Keratinocyte (primary cell): ENCODE results near the gene MX2. TPM values are rescaled to one million over a fixed set of nuclear protein-coding genes. Genes with fewer than 3 reads are reported as not detected.

Experiments used
- DNase-seq: peaks from one replicate; pipeline ENCODE4 v3.0.0-alpha.2; 2011; ENCODE audit warnings: low read depth, missing footprints, low spot score
- FAIRE-seq: peaks from 2 replicates; lab custom pipeline; 2011; peaks lifted over from hg19 to GRCh38; lab: Jason Lieb, UNC
- H2AFZ ChIP-seq: 2 replicates; pipeline ENCODE4 v1.6.0; 2012; ENCODE audit warnings: low read length, control low read depth, inconsistent platforms; ENCODE audit not compliant: control insufficient read depth
- H3K27ac ChIP-seq: 2 replicates; pipeline ENCODE4 v1.5.1; 2011; ENCODE audit warnings: low read length; ENCODE audit not compliant: control insufficient read depth, insufficient read depth
- H3K27me3 ChIP-seq: 3 replicates; pipeline ENCODE4 v1.6.0; 2011; ENCODE audit warnings: low read length; ENCODE audit not compliant: control insufficient read depth, insufficient read depth; ENCODE audit errors: extremely low read depth
- H3K36me3 ChIP-seq, 2 experiments: 2 replicates in 1 of 2; 3 replicates in 1 of 2; pipeline ENCODE4 v1.5.1; 2011; ENCODE audit warnings: low read length in 2 of 2, mild to moderate bottlenecking in 1 of 2; ENCODE audit not compliant: control insufficient read depth in 2 of 2, insufficient read depth in 2 of 2; ENCODE audit errors: extremely low read depth in 1 of 2
- H3K4me1 ChIP-seq: 3 replicates; pipeline ENCODE4 v1.5.1; 2011; ENCODE audit warnings: low read length; ENCODE audit not compliant: control insufficient read depth, insufficient read depth; ENCODE audit errors: extremely low read depth
- H3K4me2 ChIP-seq: 3 replicates; pipeline ENCODE4 v1.6.0; 2011; ENCODE audit warnings: low read depth, low read length; ENCODE audit not compliant: control insufficient read depth, insufficient read depth; ENCODE audit errors: extremely low read depth
- H3K4me3 ChIP-seq, 3 experiments: fragments of 200-600 bp in 1 of 3; sonication (generic) in 1 of 3; 2 replicates in 2 of 3; 3 replicates in 1 of 3; pipeline ENCODE4 v1.5.1; 2011 to 2016; ENCODE audit warnings: low read length in 3 of 3, mild to moderate bottlenecking in 3 of 3, control low read depth in 2 of 3, inconsistent platforms in 1 of 3, low read depth in 1 of 3, mixed read lengths in 1 of 3, mixed run types in 1 of 3, moderate library complexity in 1 of 3; ENCODE audit not compliant: control insufficient read depth in 2 of 3, insufficient read depth in 2 of 3; ENCODE audit errors: extremely low read depth in 1 of 3
- H3K79me2 ChIP-seq: 2 replicates; pipeline ENCODE4 v1.6.0; 2012; ENCODE audit warnings: low read length; ENCODE audit not compliant: control insufficient read depth, insufficient read depth
- H3K9ac ChIP-seq: 3 replicates; pipeline ENCODE4 v1.6.0; 2011; ENCODE audit warnings: low read length; ENCODE audit not compliant: control insufficient read depth, insufficient read depth; ENCODE audit errors: extremely low read depth
- H3K9me1 ChIP-seq: 3 replicates; pipeline ENCODE4 v1.6.0; 2011; ENCODE audit warnings: low read length; ENCODE audit not compliant: control insufficient read depth, insufficient read depth; ENCODE audit errors: extremely low read depth
- H3K9me3 ChIP-seq: 2 replicates; pipeline ENCODE4 v1.5.1; 2012; ENCODE audit warnings: low read depth, low read length; ENCODE audit not compliant: control insufficient read depth
- H4K20me1 ChIP-seq: 3 replicates; pipeline ENCODE4 v1.6.0; 2011; ENCODE audit warnings: low read length; ENCODE audit not compliant: control insufficient read depth, insufficient read depth; ENCODE audit errors: extremely low read depth
- CTCF ChIP-seq, 3 experiments: IDR thresholded peaks in 1 of 3; conservative IDR thresholded peaks in 1 of 3; optimal IDR thresholded peaks in 1 of 3; 2 replicates in 2 of 3; 3 replicates in 1 of 3; pipeline versions ENCODE3 to v1.5.1; 2011; ENCODE audit warnings: low read length in 3 of 3, mild to moderate bottlenecking in 3 of 3, moderate library complexity in 2 of 3, control low read depth in 1 of 3, inconsistent platforms in 1 of 3; ENCODE audit not compliant: insufficient read depth in 2 of 3; ENCODE audit errors: extremely low read depth in 1 of 3
- EZH2 ChIP-seq: IDR thresholded peaks from one replicate; pipeline ENCODE4 v1.6.1; 2012; ENCODE audit warnings: inconsistent platforms, mild to moderate bottlenecking, low read length, moderate library complexity
- dilution Hi-C: fragments of 300-500 bp; cut with MboI; formaldehyde crosslinking; loops from one replicate; pipeline ENCODE4 v1.7.0; 2020; ENCODE audit warnings: low sequenced_read_pairs; ENCODE audit not compliant: extremely low pct_ligation_motif_present
- polyA plus RNA-seq, 5 experiments: library from polyadenylated mRNA; depleted of rRNA in 3 of 5; stranded (reverse) in 3 of 5; stranded (forward) in 1 of 5; unstranded in 1 of 5; fragments of >200 nt; gene quantifications; 1 replicate in 1 of 5; 2 replicates in 3 of 5; 3 replicates in 1 of 5; pipeline versions ENCODE4 v1.2.1 to v1.2.3, GENCODE V29; 2011 to 2012; ENCODE audit warnings: missing spikeins in 2 of 5, low read depth in 1 of 5, low replicate concordance in 1 of 5

Gene MX2
- polyA plus RNA-seq, 1 donor (not counting 4 experiments of a cell fraction or from before 2014, with no cell fraction given), result 7.1 TPM

- dilution Hi-C loops, result no loop called here
Measured at GRCh38 chr21:41321211-41321907, 40.5 kb upstream of the MX2 start.

DNA sequence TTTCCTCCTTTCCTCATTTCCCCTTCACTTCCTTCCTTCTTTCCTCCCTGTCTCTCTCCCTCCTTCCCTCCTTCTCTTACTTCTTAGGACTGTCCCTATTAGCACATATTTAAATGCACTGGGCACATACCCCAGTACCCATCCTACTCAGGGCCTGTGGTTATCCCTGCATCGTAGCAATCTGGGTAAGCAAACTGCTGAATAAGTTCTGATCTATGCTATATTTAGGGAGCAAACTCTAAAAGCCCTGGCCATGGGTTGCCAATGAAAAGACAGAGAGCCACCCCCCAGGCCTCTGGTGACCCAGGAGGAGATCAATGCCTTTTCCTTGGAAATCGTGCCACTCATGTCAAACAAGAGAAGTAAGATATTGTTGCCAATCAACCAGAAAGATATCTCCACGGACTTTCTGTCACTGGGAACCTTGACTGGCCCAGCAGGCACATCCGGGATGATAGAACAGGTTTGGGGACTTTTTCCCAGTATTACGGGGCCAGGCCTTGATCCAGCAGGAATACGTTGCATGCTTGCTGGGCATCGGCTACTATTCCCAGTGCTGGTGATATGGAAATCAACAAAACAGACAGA is 39.8 kb upstream of the MX2 start:
- H3K4me3 ChIP-seq, result no peak overlapping the region
- TF ChIP-seq EZH2 (no peak), CTCF (optimal IDR thresholded peaks at IDR 0.05 in 1 of 3, IDR thresholded peaks at IDR 0.05 in 1 of 3, conservative IDR thresholded peaks at IDR 0.05 in 1 of 3; ENCODE audit: extremely low read depth in 1 of 3, insufficient read depth in 2 of 3, low read length in 3 of 3) (no peak)
- no peaks in the 10 kb centered on the region for H3K9me3 ChIP-seq
- H3K4me2 ChIP-seq, result no peak overlapping the region
- H3K27ac ChIP-seq, result no peak overlapping the region
- no peaks in the 10 kb centered on the region for H3K36me3 ChIP-seq
- no peaks in the 10 kb centered on the region for H4K20me1 ChIP-seq
- FAIRE-seq, result no peak
- DNase-seq, result no peak
- no peaks in the 10 kb centered on the region for H3K4me1 ChIP-seq
- no peaks in the 10 kb centered on the region for H3K9me1 ChIP-seq
- H3K27me3 ChIP-seq, result peaks cover 40% of the 10 kb centered on the region
- no peaks in the 10 kb centered on the region for H3K79me2 ChIP-seq
- H3K9ac ChIP-seq, result no peak overlapping the region
- dilution Hi-C loops, result no loop called here
- H2AFZ ChIP-seq, result no peak overlapping the region

More at GRCh38 chr21:41321211-41321907, 40.5 kb upstream of the MX2 start:
- TF ChIP-seq CTCF (optimal IDR thresholded peaks at IDR 0.05 in 1 of 3, IDR thresholded peaks at IDR 0.05 in 1 of 3, conservative IDR thresholded peaks at IDR 0.05 in 1 of 3; ENCODE audit: extremely low read depth in 1 of 3, insufficient read depth in 2 of 3, low read length in 3 of 3), result peak in 1 of 3 experiments; percentile 22
- TF ChIP-seq EZH2, result no peak
- FAIRE-seq (no peak), DNase-seq (no peak)
- Histone ChIP-seq H3K36me3 (no peaks in the 10 kb centered on the region), H3K4me2 (no peak overlapping the region), H2AFZ (no peak overlapping the region), H4K20me1 (no peaks in the 10 kb centered on the region), H3K27ac (no peak overlapping the region), H3K79me2 (no peaks in the 10 kb centered on the region), H3K4me1 (no peaks in the 10 kb centered on the region), H3K27me3 (peaks cover 46% of the 10 kb centered on the region), H3K4me3 (no peak overlapping the region), H3K9me3 (no peaks in the 10 kb centered on the region), H3K9ac (no peak overlapping the region), H3K9me1 (no peaks in the 10 kb centered on the region)
